ENCODE measurements around the gene SKAP1. TPM values are rescaled to one million over a fixed set of nuclear protein-coding genes. Genes with fewer than 3 reads are reported as not detected.
"Not testable (repeated sequence)": the region's sequence is repeated elsewhere in the genome, so short reads cannot be mapped to it uniquely, and the experiment has no call there.

SKAP1 gene
- total and polyA plus RNA-seq, 4 donors = 0.84 to 3.6 (median 3.1) TPM; not detected in 1

GRCh38 chr17:48297825-48298224 is 132.2 kb downstream of the SKAP1 start:
- ATAC-seq (ENCODE audit: low FRiP score) (no peak), DNase-seq (no peak)
- Histone ChIP-seq H3K36me3 (ENCODE audit: control insufficient read depth in 1 of 2, insufficient read depth in 2 of 2, low read length in 1 of 2) (no peaks in the 10 kb centered on the region), H3K9me3 (ENCODE audit: control insufficient read depth, low read length) (no peaks in the 10 kb centered on the region), H3K4me3 (ENCODE audit: low read length in 2 of 2) (no peak overlapping the region), H3K4me1 (ENCODE audit: control insufficient read depth in 1 of 2, insufficient read depth in 2 of 2, low read length in 2 of 2) (no peaks in the 10 kb centered on the region), H3K27ac (ENCODE audit: low read depth in 1 of 2, low read length in 2 of 2) (no peak overlapping the region), H3K27me3 (ENCODE audit: control insufficient read depth in 1 of 2, insufficient read depth in 2 of 2, low read length in 1 of 2) (peaks cover 0 to 2% of the 10 kb centered on the region in 2 donors)
- 78 to 80% methylated on average over 4 of the region's 4 CpGs for WGBS, 2 donors
- intact Hi-C loops (cut with DNase I) = no loop called here

GRCh38 chr17:48296453-48296852 is 133.6 kb downstream of the SKAP1 start:
- DNase-seq = no peak
- Histone ChIP-seq H3K36me3 (ENCODE audit: control insufficient read depth in 1 of 2, insufficient read depth in 2 of 2, low read length in 1 of 2) (no peaks in the 10 kb centered on the region), H3K4me3 (ENCODE audit: low read length in 2 of 2) (no peak overlapping the region), H3K4me1 (ENCODE audit: control insufficient read depth in 1 of 2, insufficient read depth in 2 of 2, low read length in 2 of 2) (no peaks in the 10 kb centered on the region), H3K27ac (ENCODE audit: low read depth in 1 of 2, low read length in 2 of 2) (no peak overlapping the region), H3K27me3 (ENCODE audit: control insufficient read depth in 1 of 2, insufficient read depth in 2 of 2, low read length in 1 of 2) (no peaks in the 10 kb centered on the region), H3K9me3 (ENCODE audit: control insufficient read depth, low read length) (no peaks in the 10 kb centered on the region)
- WGBS, 2 donors = 94 to 98% methylated on average over 2 of the region's 2 CpGs
- intact Hi-C loops (cut with DNase I) = no loop called here
- ATAC-seq (ENCODE audit: low FRiP score) = no peak

- no peaks in the 10 kb centered on the region for H3K4me1 ChIP-seq (ENCODE audit: control insufficient read depth in 1 of 2, insufficient read depth in 2 of 2, low read length in 2 of 2)
- no peak overlapping the region for H3K27ac ChIP-seq (ENCODE audit: low read depth in 1 of 2, low read length in 2 of 2)
- intact Hi-C loops (cut with DNase I) = no loop called here
- no peak for ATAC-seq (ENCODE audit: low FRiP score)
- H3K36me3 ChIP-seq (ENCODE audit: control insufficient read depth in 1 of 2, insufficient read depth in 2 of 2, low read length in 1 of 2) = no peaks in the 10 kb centered on the region
- 74 to 78% methylated on average over 7 of the region's 7 CpGs for WGBS, 2 donors
- DNase-seq = no peak
- H3K27me3 ChIP-seq (ENCODE audit: control insufficient read depth in 1 of 2, insufficient read depth in 2 of 2, low read length in 1 of 2) = no peaks in the 10 kb centered on the region
- H3K9me3 ChIP-seq (ENCODE audit: control insufficient read depth, low read length) = no peaks in the 10 kb centered on the region
- no peak overlapping the region for H3K4me3 ChIP-seq (ENCODE audit: low read length in 2 of 2)
Observed at GRCh38 chr17:48295362-48296288, 134.4 kb downstream of the SKAP1 start.

- DNase-seq = no peak
- no peak overlapping the region for H3K27ac ChIP-seq (ENCODE audit: low read depth in 1 of 2, low read length in 2 of 2)
- no peaks in the 10 kb centered on the region for H3K4me1 ChIP-seq (ENCODE audit: control insufficient read depth in 1 of 2, insufficient read depth in 2 of 2, low read length in 2 of 2)
- no peaks in the 10 kb centered on the region for H3K9me3 ChIP-seq (ENCODE audit: control insufficient read depth, low read length)
- H3K27me3 ChIP-seq (ENCODE audit: control insufficient read depth in 1 of 2, insufficient read depth in 2 of 2, low read length in 1 of 2) = no peaks in the 10 kb centered on the region
- no peak overlapping the region for H3K4me3 ChIP-seq (ENCODE audit: low read length in 2 of 2)
- intact Hi-C loops (cut with DNase I) = no loop called here
- no peaks in the 10 kb centered on the region for H3K36me3 ChIP-seq (ENCODE audit: control insufficient read depth in 1 of 2, insufficient read depth in 2 of 2, low read length in 1 of 2)
- no peak for ATAC-seq (ENCODE audit: low FRiP score)
- 33 to 41% methylated on average over 3 of the region's 3 CpGs for WGBS, 2 donors
Observed at GRCh38 chr17:48294806-48295361, 135.1 kb downstream of the SKAP1 start.

- intact Hi-C loops (cut with DNase I) = no loop called here
- no peak overlapping the region for H3K27ac ChIP-seq (ENCODE audit: low read depth in 1 of 2, low read length in 2 of 2)
- H3K4me3 ChIP-seq (ENCODE audit: low read length in 2 of 2) = no peak overlapping the region
- H3K27me3 ChIP-seq (ENCODE audit: control insufficient read depth in 1 of 2, insufficient read depth in 2 of 2, low read length in 1 of 2) = no peaks in the 10 kb centered on the region
- 64 to 69% methylated on average over 12 of the region's 12 CpGs for WGBS, 2 donors
- no peaks in the 10 kb centered on the region for H3K36me3 ChIP-seq (ENCODE audit: control insufficient read depth in 1 of 2, insufficient read depth in 2 of 2, low read length in 1 of 2)
- DNase-seq (no peak), ATAC-seq (ENCODE audit: low FRiP score) (no peak)
- H3K4me1 ChIP-seq (ENCODE audit: control insufficient read depth in 1 of 2, insufficient read depth in 2 of 2, low read length in 2 of 2) = no peaks in the 10 kb centered on the region
- no peaks in the 10 kb centered on the region for H3K9me3 ChIP-seq (ENCODE audit: control insufficient read depth, low read length)
Observed at GRCh38 chr17:48294020-48294805, 135.8 kb downstream of the SKAP1 start.

GRCh38 chr17:48293319-48294019 is 136.5 kb downstream of the SKAP1 start:
- WGBS, 2 donors = 65 to 69% methylated on average over 9 of the region's 9 CpGs
- intact Hi-C loops (cut with DNase I) = no loop called here
- no peaks in the 10 kb centered on the region for H3K4me1 ChIP-seq (ENCODE audit: control insufficient read depth in 1 of 2, insufficient read depth in 2 of 2, low read length in 2 of 2)
- DNase-seq = no peak
- no peak overlapping the region for H3K27ac ChIP-seq (ENCODE audit: low read depth in 1 of 2, low read length in 2 of 2)
- H3K4me3 ChIP-seq (ENCODE audit: low read length in 2 of 2) = no peak overlapping the region
- H3K9me3 ChIP-seq (ENCODE audit: control insufficient read depth, low read length) = no peaks in the 10 kb centered on the region
- H3K36me3 ChIP-seq (ENCODE audit: control insufficient read depth in 1 of 2, insufficient read depth in 2 of 2, low read length in 1 of 2) = no peaks in the 10 kb centered on the region
- ATAC-seq (ENCODE audit: low FRiP score) = no peak
- no peaks in the 10 kb centered on the region for H3K27me3 ChIP-seq (ENCODE audit: control insufficient read depth in 1 of 2, insufficient read depth in 2 of 2, low read length in 1 of 2)

- no peak for DNase-seq
- intact Hi-C loops (cut with DNase I) = no loop called here
- H3K4me1 ChIP-seq (ENCODE audit: control insufficient read depth in 1 of 2, insufficient read depth in 2 of 2, low read length in 2 of 2) = no peaks in the 10 kb centered on the region
- no peaks in the 10 kb centered on the region for H3K36me3 ChIP-seq (ENCODE audit: control insufficient read depth in 1 of 2, insufficient read depth in 2 of 2, low read length in 1 of 2)
- no peak for ATAC-seq (ENCODE audit: low FRiP score)
- WGBS, 2 donors = 35 to 38% methylated on average over 2 of the region's 2 CpGs
- H3K4me3 ChIP-seq (ENCODE audit: low read length in 2 of 2) = no peak overlapping the region
- no peaks in the 10 kb centered on the region for H3K27me3 ChIP-seq (ENCODE audit: control insufficient read depth in 1 of 2, insufficient read depth in 2 of 2, low read length in 1 of 2)
- no peak overlapping the region for H3K27ac ChIP-seq (ENCODE audit: low read depth in 1 of 2, low read length in 2 of 2)
- no peaks in the 10 kb centered on the region for H3K9me3 ChIP-seq (ENCODE audit: control insufficient read depth, low read length)
Observed at GRCh38 chr17:48290378-48290777, 139.6 kb downstream of the SKAP1 start.

- DNase-seq; H3K36me3 ChIP-seq (ENCODE audit: control insufficient read depth in 1 of 2, insufficient read depth in 2 of 2, low read length in 1 of 2); H3K9me3 ChIP-seq (ENCODE audit: control insufficient read depth, low read length); intact Hi-C loops (cut with DNase I); H3K4me3 ChIP-seq (ENCODE audit: low read length in 2 of 2); ATAC-seq (ENCODE audit: low FRiP score); H3K27ac ChIP-seq (ENCODE audit: low read depth in 1 of 2, low read length in 2 of 2); H3K4me1 ChIP-seq (ENCODE audit: control insufficient read depth in 1 of 2, insufficient read depth in 2 of 2, low read length in 2 of 2); H3K27me3 ChIP-seq (ENCODE audit: control insufficient read depth in 1 of 2, insufficient read depth in 2 of 2, low read length in 1 of 2): not testable (repeated sequence)
- WGBS, 2 donors = 93% methylated on average over 9 of the region's 9 CpGs
Observed at GRCh38 chr17:48286917-48287316, 143.1 kb downstream of the SKAP1 start.

Data from aorta (tissue), 5 donors.